ACHN (cell line): ENCODE results near the gene CDC37L1.

Experiments
- DNase-seq: peaks from one replicate; pipeline ENCODE4 v3.0.0-alpha.2; 2015
- in situ Hi-C: cut with HindIII; loops from 2 replicates; pipeline ENCODE4 v1.10.0; 2017; ENCODE audit warnings: low sequenced_read_pairs, low pct_ligation_motif_present, low pct_unique_long_range_greater_than_20kb

The CDC37L1 gene

GRCh38 chr9:4666042-4666699 lies 13.2 kb upstream of the CDC37L1 start, which contains the start of gene SPATA6L:
SPATA6L (minus strand) TSS chr9:4666480; CDS start chr9:4666250, 230 bp downstream.
- DNase-seq, result peak; percentile 70

GRCh38 chr9:4667681-4668080 lies 11.7 kb upstream of the CDC37L1 start:
- no peak for DNase-seq
- in situ Hi-C loops, result no loop called here

More at GRCh38 chr9:4666042-4666699, 13.2 kb upstream of the CDC37L1 start, which contains the start of gene SPATA6L:
- in situ Hi-C loops, result no loop called here

- no peak for DNase-seq
- in situ Hi-C loops, result no loop called here
These were observed 10.8 kb upstream of the CDC37L1 start for GRCh38 chr9:4668604-4669003.

- DNase-seq, result no peak
- in situ Hi-C loops, result no loop called here
These were observed 9.5 kb upstream of the CDC37L1 start for GRCh38 chr9:4669890-4670289.

- in situ Hi-C loops, result no loop called here
- no peak for DNase-seq
These were observed 8.8 kb upstream of the CDC37L1 start for GRCh38 chr9:4670591-4670990.

- no peak for DNase-seq
- in situ Hi-C loops, result no loop called here
These were observed 7.6 kb upstream of the CDC37L1 start for GRCh38 chr9:4671737-4672136.

GRCh38 chr9:4674783-4675182 lies 4.6 kb upstream of the CDC37L1 start:
- DNase-seq, result no peak
- in situ Hi-C loops, result no loop called here

GRCh38 chr9:4677392-4677791 lies 2.0 kb upstream of the CDC37L1 start:
- in situ Hi-C loops, result no loop called here
- DNase-seq, result no peak

GRCh38 chr9:4678679-4679267 lies 596 bp upstream of the CDC37L1 start:
- in situ Hi-C loops, result no loop called here
- peak; percentile 59 for DNase-seq

- no peak for DNase-seq
- in situ Hi-C loops, result no loop called here
These were observed 780 bp downstream of the CDC37L1 start for GRCh38 chr9:4680173-4680525.

GRCh38 chr9:4680750-4681149 lies 1.4 kb downstream of the CDC37L1 start:
- no peak for DNase-seq
- in situ Hi-C loops, result no loop called here

- in situ Hi-C loops, result no loop called here
- no peak for DNase-seq
These were observed 5.5 kb downstream of the CDC37L1 start for GRCh38 chr9:4684820-4685219.

- in situ Hi-C loops, result no loop called here
- no peak for DNase-seq
These were observed 6.7 kb downstream of the CDC37L1 start for GRCh38 chr9:4686112-4686511.

GRCh38 chr9:4686584-4686983 lies 7.2 kb downstream of the CDC37L1 start:
- in situ Hi-C loops, result no loop called here

GRCh38 chr9:4689021-4689420 lies 9.7 kb downstream of the CDC37L1 start:
- in situ Hi-C loops, result no loop called here
- DNase-seq, result no peak

More at GRCh38 chr9:4686584-4686983, 7.2 kb downstream of the CDC37L1 start:
- no peak for DNase-seq

- in situ Hi-C loops, result no loop called here
- DNase-seq, result no peak
These were observed 10.3 kb downstream of the CDC37L1 start for GRCh38 chr9:4689687-4690104.

- in situ Hi-C loops, result no loop called here
- no peak for DNase-seq
These were observed 10.8 kb downstream of the CDC37L1 start for GRCh38 chr9:4690144-4690543.

- no peak for DNase-seq
- in situ Hi-C loops, result no loop called here
These were observed 12.4 kb downstream of the CDC37L1 start for GRCh38 chr9:4691795-4692194.

GRCh38 chr9:4700091-4700490 lies 20.7 kb downstream of the CDC37L1 start:
- no peak for DNase-seq
- in situ Hi-C loops, result no loop called here

- no peak for DNase-seq
- in situ Hi-C loops, result no loop called here
These were observed 21.6 kb downstream of the CDC37L1 start for GRCh38 chr9:4700932-4701331.
